Measurements from ENCODE around the gene LRIG1.

- TF ChIP-seq CTCF (IDR thresholded peaks at IDR 0.05; ENCODE audit: low read length) (no peak), EZH2 (optimal IDR thresholded peaks at IDR 0.05; ENCODE audit: low read depth, low read length) (no peak), EZH2phosphoT487 (IDR thresholded peaks at IDR 0.05; ENCODE audit: low read length) (no peak)
These were observed 146.8 kb downstream of the LRIG1 start for GRCh38 chr3:66354001-66354400.

Measured in MM.1S (cell line).